Measurements from ENCODE around the gene KAZN. TPM values are rescaled to one million over a fixed set of nuclear protein-coding genes. Genes with fewer than 3 reads are reported as not detected.
A peak's percentile ranks its signal among the peaks of the same experiment; 100 is the strongest.

Gene KAZN
- total RNA-seq, 1 donor from 2014 or later, result 3.7 TPM

DNA sequence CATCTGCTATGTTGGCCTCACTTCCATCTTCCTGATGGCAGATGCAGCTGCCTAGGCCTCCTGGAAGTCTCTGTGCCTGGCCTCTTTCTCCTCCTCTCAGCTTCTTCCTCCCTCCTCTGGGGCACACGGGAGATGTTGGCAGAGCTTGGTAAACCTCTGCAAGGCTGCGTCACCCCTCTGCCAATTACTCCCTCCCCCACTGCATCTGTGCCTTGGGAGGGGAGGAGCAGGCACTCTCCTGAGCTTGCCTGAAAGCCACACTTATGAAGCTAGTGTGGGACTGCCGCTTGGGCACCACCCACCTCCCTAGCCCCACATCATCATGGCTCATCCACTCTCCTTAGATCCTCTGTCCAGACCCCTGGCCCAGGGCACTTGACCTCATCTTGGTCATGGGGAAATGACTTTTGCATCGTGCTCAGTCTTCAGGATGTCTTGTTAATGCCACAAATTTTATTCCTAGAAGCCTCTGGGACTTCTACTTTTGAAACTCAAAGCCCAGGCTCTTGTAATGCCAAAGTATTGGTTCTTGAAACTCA is 547.7 kb downstream of the KAZN start:
- Histone ChIP-seq H3K4me1 (ENCODE audit: control insufficient read depth in 3 of 3, insufficient read depth in 3 of 3, low read length in 3 of 3) (no peaks in the 10 kb centered on the region), H3K27me3 (ENCODE audit: control insufficient read depth in 3 of 3, insufficient read depth in 3 of 3, low read length in 3 of 3) (peaks cover 0 to 8% (median 7%) of the 10 kb centered on the region in 3 donors), H3K4me3 (ENCODE audit: low read length in 3 of 3) (no peak overlapping the region), H3K36me3 (ENCODE audit: control insufficient read depth in 3 of 3, insufficient read depth in 3 of 3, low read length in 3 of 3) (no peaks in the 10 kb centered on the region), H3K27ac (ENCODE audit: low read depth, low read length) (no peak overlapping the region), H3K9ac (ENCODE audit: low read depth in 1 of 3, low read length in 3 of 3) (no peak overlapping the region), H3K9me3 (ENCODE audit: control insufficient read depth in 3 of 3, low read length in 3 of 3) (no peaks in the 10 kb centered on the region)

- no peak overlapping the region for H3K4me3 ChIP-seq (ENCODE audit: low read length in 3 of 3)
- H3K4me1 ChIP-seq (ENCODE audit: control insufficient read depth in 3 of 3, insufficient read depth in 3 of 3, low read length in 3 of 3), result peaks cover 0 to 1% (median under 1%) of the 10 kb centered on the region in 3 donors
- H3K9ac ChIP-seq (ENCODE audit: low read depth in 1 of 3, low read length in 3 of 3), result no peak overlapping the region
- no peak overlapping the region for H3K27ac ChIP-seq (ENCODE audit: low read depth, low read length)
- no peaks in the 10 kb centered on the region for H3K9me3 ChIP-seq (ENCODE audit: control insufficient read depth in 3 of 3, low read length in 3 of 3)
- peaks cover 5 to 15% (median 12%) of the 10 kb centered on the region in 3 donors for H3K27me3 ChIP-seq (ENCODE audit: control insufficient read depth in 3 of 3, insufficient read depth in 3 of 3, low read length in 3 of 3)
- no peaks in the 10 kb centered on the region for H3K36me3 ChIP-seq (ENCODE audit: control insufficient read depth in 3 of 3, insufficient read depth in 3 of 3, low read length in 3 of 3)
These were observed 548.5 kb downstream of the KAZN start for GRCh38 chr1:15146971-15147376.

DNA sequence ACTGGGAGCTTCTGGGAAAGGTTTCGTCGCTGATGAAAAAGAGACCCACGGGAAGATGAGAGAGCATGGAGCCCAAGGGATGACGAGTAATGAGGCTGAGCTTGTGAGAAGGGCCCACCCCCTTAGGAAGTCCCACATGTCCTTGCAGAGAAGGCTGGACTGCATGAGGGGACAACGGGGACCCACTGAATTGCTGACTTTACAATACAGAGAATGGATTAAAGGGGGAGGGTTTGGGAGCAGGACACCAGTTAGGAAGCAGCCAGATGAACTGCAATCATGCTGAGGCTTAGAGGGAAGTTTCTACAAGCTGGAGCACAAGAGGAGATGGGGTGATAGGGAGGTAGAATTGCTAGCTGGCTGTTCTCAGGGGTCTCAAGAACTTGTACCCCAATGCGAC is 549.5 kb downstream of the KAZN start:
- Histone ChIP-seq H3K27me3 (ENCODE audit: control insufficient read depth in 3 of 3, insufficient read depth in 3 of 3, low read length in 3 of 3) (peaks cover 7 to 21% (median 20%) of the 10 kb centered on the region in 3 donors), H3K36me3 (ENCODE audit: control insufficient read depth in 3 of 3, insufficient read depth in 3 of 3, low read length in 3 of 3) (no peaks in the 10 kb centered on the region), H3K4me3 (ENCODE audit: low read length in 3 of 3) (no peak overlapping the region), H3K9ac (ENCODE audit: low read depth in 1 of 3, low read length in 3 of 3) (no peak overlapping the region), H3K4me1 (ENCODE audit: control insufficient read depth in 3 of 3, insufficient read depth in 3 of 3, low read length in 3 of 3) (peaks cover 3 to 9% (median 8%) of the 10 kb centered on the region in 3 donors), H3K27ac (ENCODE audit: low read depth, low read length) (no peak overlapping the region), H3K9me3 (ENCODE audit: control insufficient read depth in 3 of 3, low read length in 3 of 3) (no peaks in the 10 kb centered on the region)

- no peak overlapping the region for H3K4me3 ChIP-seq (ENCODE audit: low read length in 3 of 3)
- H3K36me3 ChIP-seq (ENCODE audit: control insufficient read depth in 3 of 3, insufficient read depth in 3 of 3, low read length in 3 of 3), result no peaks in the 10 kb centered on the region
- H3K9me3 ChIP-seq (ENCODE audit: control insufficient read depth in 3 of 3, low read length in 3 of 3), result no peaks in the 10 kb centered on the region
- no peak overlapping the region for H3K27ac ChIP-seq (ENCODE audit: low read depth, low read length)
- H3K4me1 ChIP-seq (ENCODE audit: control insufficient read depth in 3 of 3, insufficient read depth in 3 of 3, low read length in 3 of 3), result peaks cover 7 to 14% (median 12%) of the 10 kb centered on the region in 3 donors
- H3K9ac ChIP-seq (ENCODE audit: low read depth in 1 of 3, low read length in 3 of 3), result no peak overlapping the region
- H3K27me3 ChIP-seq (ENCODE audit: control insufficient read depth in 3 of 3, insufficient read depth in 3 of 3, low read length in 3 of 3), result peaks cover 7 to 23% (median 20%) of the 10 kb centered on the region in 3 donors
These were observed 550.0 kb downstream of the KAZN start for GRCh38 chr1:15148475-15148874.

GRCh38 chr1:15148941-15149340 is 550.5 kb downstream of the KAZN start:
- no peak overlapping the region for H3K4me3 ChIP-seq (ENCODE audit: low read length in 3 of 3)

GRCh38 chr1:15150376-15150775 is 551.9 kb downstream of the KAZN start:
- H3K4me3 ChIP-seq (ENCODE audit: low read length in 3 of 3), result no peak overlapping the region
- no peak overlapping the region for H3K27ac ChIP-seq (ENCODE audit: low read depth, low read length)
- H3K9ac ChIP-seq (ENCODE audit: low read depth in 1 of 3, low read length in 3 of 3), result no peak overlapping the region
- H3K36me3 ChIP-seq (ENCODE audit: control insufficient read depth in 3 of 3, insufficient read depth in 3 of 3, low read length in 3 of 3), result no peaks in the 10 kb centered on the region
- H3K9me3 ChIP-seq (ENCODE audit: control insufficient read depth in 3 of 3, low read length in 3 of 3), result no peaks in the 10 kb centered on the region
- H3K4me1 ChIP-seq (ENCODE audit: control insufficient read depth in 3 of 3, insufficient read depth in 3 of 3, low read length in 3 of 3), result peaks cover 18% of the 10 kb centered on the region in 3 donors
- H3K27me3 ChIP-seq (ENCODE audit: control insufficient read depth in 3 of 3, insufficient read depth in 3 of 3, low read length in 3 of 3), result peaks cover 14 to 31% (median 20%) of the 10 kb centered on the region in 3 donors

More at GRCh38 chr1:15148941-15149340, 550.5 kb downstream of the KAZN start:
- no peak overlapping the region for H3K27ac ChIP-seq (ENCODE audit: low read depth, low read length)
- no peak overlapping the region for H3K9ac ChIP-seq (ENCODE audit: low read depth in 1 of 3, low read length in 3 of 3)
- H3K27me3 ChIP-seq (ENCODE audit: control insufficient read depth in 3 of 3, insufficient read depth in 3 of 3, low read length in 3 of 3), result peaks cover 9 to 25% (median 20%) of the 10 kb centered on the region in 3 donors
- H3K36me3 ChIP-seq (ENCODE audit: control insufficient read depth in 3 of 3, insufficient read depth in 3 of 3, low read length in 3 of 3), result no peaks in the 10 kb centered on the region
- no peaks in the 10 kb centered on the region for H3K9me3 ChIP-seq (ENCODE audit: control insufficient read depth in 3 of 3, low read length in 3 of 3)
- H3K4me1 ChIP-seq (ENCODE audit: control insufficient read depth in 3 of 3, insufficient read depth in 3 of 3, low read length in 3 of 3), result peaks cover 7 to 14% (median 12%) of the 10 kb centered on the region in 3 donors

DNA sequence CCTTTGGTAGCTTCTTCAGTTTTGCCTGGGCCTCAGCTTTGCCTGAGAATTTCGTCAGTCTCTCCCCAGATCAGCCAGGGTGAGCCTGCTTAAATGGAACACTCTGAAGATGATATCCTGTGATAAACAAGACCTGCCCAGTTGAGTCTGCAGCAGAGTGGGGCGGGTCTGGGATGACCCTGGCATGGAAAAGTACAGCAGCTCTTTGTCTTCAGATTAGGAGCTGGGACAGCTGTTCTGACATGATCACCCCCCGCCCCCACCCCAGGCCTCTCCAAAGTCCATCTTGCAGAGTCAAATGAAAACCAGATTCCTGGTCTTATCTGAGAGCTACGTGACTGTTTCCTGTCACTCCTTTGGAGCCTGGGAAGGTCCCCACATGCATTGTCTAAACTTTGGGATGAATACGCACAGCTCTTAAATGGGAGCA is 552.9 kb downstream of the KAZN start:
- Histone ChIP-seq H3K4me1 (ENCODE audit: control insufficient read depth in 3 of 3, insufficient read depth in 3 of 3, low read length in 3 of 3) (peaks cover 18 to 21% (median 20%) of the 10 kb centered on the region in 3 donors), H3K27ac (ENCODE audit: low read depth, low read length) (no peak overlapping the region), H3K4me3 (ENCODE audit: low read length in 3 of 3) (no peak overlapping the region), H3K27me3 (ENCODE audit: control insufficient read depth in 3 of 3, insufficient read depth in 3 of 3, low read length in 3 of 3) (peaks cover 14 to 29% (median 20%) of the 10 kb centered on the region in 3 donors), H3K36me3 (ENCODE audit: control insufficient read depth in 3 of 3, insufficient read depth in 3 of 3, low read length in 3 of 3) (no peaks in the 10 kb centered on the region), H3K9ac (ENCODE audit: low read depth in 1 of 3, low read length in 3 of 3) (no peak overlapping the region), H3K9me3 (ENCODE audit: control insufficient read depth in 3 of 3, low read length in 3 of 3) (no peaks in the 10 kb centered on the region)

- Histone ChIP-seq H3K27me3 (ENCODE audit: control insufficient read depth in 3 of 3, insufficient read depth in 3 of 3, low read length in 3 of 3) (peaks cover 14 to 29% (median 20%) of the 10 kb centered on the region in 3 donors), H3K4me1 (ENCODE audit: control insufficient read depth in 3 of 3, insufficient read depth in 3 of 3, low read length in 3 of 3) (peaks cover 18 to 21% (median 20%) of the 10 kb centered on the region in 3 donors), H3K36me3 (ENCODE audit: control insufficient read depth in 3 of 3, insufficient read depth in 3 of 3, low read length in 3 of 3) (no peaks in the 10 kb centered on the region), H3K9ac (ENCODE audit: low read depth in 1 of 3, low read length in 3 of 3) (no peak overlapping the region), H3K9me3 (ENCODE audit: control insufficient read depth in 3 of 3, low read length in 3 of 3) (no peaks in the 10 kb centered on the region), H3K4me3 (ENCODE audit: low read length in 3 of 3) (peak overlapping the region in 1 of 3 donors; percentile 67), H3K27ac (ENCODE audit: low read depth, low read length) (no peak overlapping the region)
These were observed 553.4 kb downstream of the KAZN start for GRCh38 chr1:15151871-15152270.

DNA sequence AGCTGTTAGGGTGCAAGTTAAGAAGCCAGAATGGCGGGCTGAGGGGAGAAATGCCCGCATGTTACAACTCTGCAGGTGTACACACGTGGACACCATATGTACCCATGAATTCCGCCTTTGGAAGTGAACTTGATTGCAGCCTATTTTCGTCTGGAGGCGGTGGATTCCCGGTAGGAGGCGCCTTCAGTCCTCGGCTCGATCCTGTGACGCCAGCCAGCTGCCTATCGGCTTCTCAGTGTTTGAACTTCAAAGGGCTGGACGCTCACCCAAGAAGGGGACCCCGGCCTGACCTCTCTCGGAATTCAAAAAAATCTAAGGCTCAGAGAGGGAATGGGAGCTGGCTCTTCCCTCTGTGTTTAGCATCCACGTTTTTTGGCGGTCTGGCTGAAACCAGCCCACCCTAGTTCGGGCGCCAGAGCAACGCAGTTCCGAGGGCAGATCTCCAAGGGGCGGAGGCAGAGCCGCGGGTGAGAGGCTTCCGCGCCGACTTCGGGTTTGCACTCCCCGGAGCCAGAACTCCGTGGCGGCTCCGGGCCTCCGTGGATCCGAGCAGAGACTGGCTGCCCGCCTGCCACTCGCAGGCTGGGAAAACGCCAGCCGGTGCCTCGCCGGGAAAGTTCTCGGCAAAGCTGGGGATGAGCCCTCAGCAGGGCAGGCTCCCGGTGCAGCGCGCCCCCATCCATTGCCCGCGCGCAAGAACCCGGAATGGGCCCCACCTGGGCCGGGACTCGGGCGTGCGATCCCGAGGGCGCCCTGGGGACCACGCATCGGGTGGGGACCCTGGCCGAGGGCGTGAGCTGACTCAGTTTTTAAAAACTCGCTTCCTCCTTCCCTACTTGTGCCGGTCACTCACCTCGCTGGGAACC is 554.1 kb downstream of the KAZN start:
- Histone ChIP-seq H3K9ac (ENCODE audit: low read depth in 1 of 3, low read length in 3 of 3) (peak overlapping the region; percentile 6 to 67 (median 60)), H3K9me3 (ENCODE audit: control insufficient read depth in 3 of 3, low read length in 3 of 3) (no peaks in the 10 kb centered on the region), H3K4me3 (ENCODE audit: low read length in 3 of 3) (peak overlapping the region; percentile 62 to 69 (median 67)), H3K27ac (ENCODE audit: low read depth, low read length) (peak overlapping the region; percentile 62), H3K27me3 (ENCODE audit: control insufficient read depth in 3 of 3, insufficient read depth in 3 of 3, low read length in 3 of 3) (peaks cover 14 to 25% (median 20%) of the 10 kb centered on the region in 3 donors), H3K4me1 (ENCODE audit: control insufficient read depth in 3 of 3, insufficient read depth in 3 of 3, low read length in 3 of 3) (peaks cover 18 to 21% (median 20%) of the 10 kb centered on the region in 3 donors), H3K36me3 (ENCODE audit: control insufficient read depth in 3 of 3, insufficient read depth in 3 of 3, low read length in 3 of 3) (no peaks in the 10 kb centered on the region)
